Neural cell (in vitro differentiated cells): ENCODE measurements around the gene SLC16A8.

Experiments used
- CTCF ChIP-seq: fragments of 450-650 bp; IDR thresholded peaks from 2 replicates; pipeline ENCODE4 v1.5.1; 2014; ENCODE audit warnings: antibody characterized with exemption, mild to moderate bottlenecking, moderate library complexity; ENCODE audit not compliant: poor library complexity, severe bottlenecking
- EZH2 ChIP-seq: fragments of 200-600, 300-800 bp; shearing (Covaris generic), sonication (generic); IDR thresholded peaks from 2 replicates; pipeline ENCODE4 v1.6.1; 2014; ENCODE audit warnings: antibody characterized with exemption, low read length, borderline replicate concordance, mild to moderate bottlenecking; ENCODE audit not compliant: insufficient read depth, poor library complexity, severe bottlenecking
- POLR2AphosphoS5 ChIP-seq: IDR thresholded peaks from 2 replicates; pipeline ENCODE4 v1.6.1; 2012
- REST ChIP-seq: IDR thresholded peaks from 2 replicates; pipeline ENCODE4 v1.6.1; 2012; ENCODE audit warnings: borderline replicate concordance
- SMC3 ChIP-seq: fragments of 450-650 bp; conservative IDR thresholded peaks from 2 replicates; pipeline ENCODE4 v1.6.1; 2014; ENCODE audit warnings: antibody characterized with exemption, mild to moderate bottlenecking, moderate library complexity; ENCODE audit not compliant: poor library complexity
- TAF1 ChIP-seq: IDR thresholded peaks from 2 replicates; pipeline ENCODE4 v1.6.1; 2012; ENCODE audit warnings: low read depth

GRCh38 chr22:38086942-38087341 is 3.0 kb upstream of the SLC16A8 start:
- TF ChIP-seq CTCF = no peak
- TF ChIP-seq TAF1 = no peak
- no peak for TF ChIP-seq REST
- TF ChIP-seq EZH2 = no peak
- TF ChIP-seq SMC3 = no peak
- no peak for TF ChIP-seq POLR2AphosphoS5
